Measurements from ENCODE around the gene DPAGT1.
"Not testable (repeated sequence)": the region's sequence is repeated elsewhere in the genome, so short reads cannot be mapped to it uniquely, and the experiment has no call there.

Gene DPAGT1

GRCh38 chr11:119115484-119116234 is 14.0 kb upstream of the DPAGT1 start:
- DNase-seq = no peak

GRCh38 chr11:119114351-119114750 is 12.7 kb upstream of the DPAGT1 start:
- DNase-seq = no peak

- DNase-seq = no peak
Observed at GRCh38 chr11:119113716-119114115, 12.1 kb upstream of the DPAGT1 start.

- no peak for DNase-seq
Observed at GRCh38 chr11:119112314-119113020, 10.8 kb upstream of the DPAGT1 start.

GRCh38 chr11:119111361-119111925 is 9.8 kb upstream of the DPAGT1 start:
- DNase-seq = no peak

- no peak for DNase-seq
Observed at GRCh38 chr11:119110439-119110838, 8.8 kb upstream of the DPAGT1 start.

GRCh38 chr11:119109843-119110242 is 8.2 kb upstream of the DPAGT1 start:
- no peak for DNase-seq

GRCh38 chr11:119108857-119109221 is 7.2 kb upstream of the DPAGT1 start:
- no peak for DNase-seq

- no peak for DNase-seq
Observed at GRCh38 chr11:119108146-119108856, 6.6 kb upstream of the DPAGT1 start.

GRCh38 chr11:119107538-119108145 is 6.0 kb upstream of the DPAGT1 start:
- no peak for DNase-seq

GRCh38 chr11:119106564-119107537 is 5.2 kb upstream of the DPAGT1 start, which contains the start of gene C2CD2L:
Gene C2CD2L (plus strand): TSS chr11:119107344. CDS start chr11:119107742, 398 bp downstream.
- DNase-seq = peak; percentile 85

- DNase-seq = no peak
Observed at GRCh38 chr11:119103793-119104192, 2.1 kb upstream of the DPAGT1 start.

GRCh38 chr11:119103161-119103664 is 1.6 kb upstream of the DPAGT1 start:
- not testable (repeated sequence) for DNase-seq

- DNase-seq = no peak
Observed at GRCh38 chr11:119100994-119101758, 477 bp downstream of the DPAGT1 start.

- DNase-seq = no peak
Observed at GRCh38 chr11:119100246-119100970, 1.2 kb downstream of the DPAGT1 start.

- DNase-seq = no peak
Observed at GRCh38 chr11:119099711-119100110, 1.9 kb downstream of the DPAGT1 start.

GRCh38 chr11:119095066-119095880 is 6.4 kb downstream of the DPAGT1 start:
- DNase-seq = peak; percentile 99

GRCh38 chr11:119094816-119095065 is 6.9 kb downstream of the DPAGT1 start:
- no peak for DNase-seq

Data from activated effector memory CD4-positive, alpha-beta T cell treated with Interleukin-2 at 50 U/mL for 16 hours (primary cell).